Neural cell (in vitro differentiated cells): ENCODE data around the gene PPP2R2D. TPM values are rescaled to one million over a fixed set of nuclear protein-coding genes. Genes with fewer than 3 reads are reported as not detected.

Experiments used
- H2AFZ ChIP-seq: fragments of 200-600, 300-800 bp; sonication (generic), shearing (Covaris generic); 2 replicates; pipeline ENCODE4 v1.6.0; 2014; ENCODE audit warnings: low read depth, mild to moderate bottlenecking, antibody characterized with exemption, low read length, moderate library complexity
- H3F3A ChIP-seq: fragments of 200-600 bp; shearing (Covaris generic); 2 replicates; pipeline ENCODE4 v1.6.1; 2016; ENCODE audit warnings: mild to moderate bottlenecking, moderate library complexity, mixed read lengths, antibody characterized with exemption, low read length; ENCODE audit not compliant: insufficient read depth, poor library complexity, severe bottlenecking
- H3K27ac ChIP-seq: fragments of 200-600, 300-800 bp; sonication (generic), shearing (Covaris generic); 2 replicates; pipeline ENCODE4 v1.5.1; 2014; ENCODE audit warnings: mild to moderate bottlenecking, low read length, moderate library complexity
- H3K27me3 ChIP-seq: fragments of 300-800, 200-600 bp; sonication (generic), shearing (Covaris generic); 2 replicates; pipeline ENCODE4 v1.6.0; 2014; ENCODE audit warnings: mild to moderate bottlenecking, low read depth, low read length, moderate library complexity; ENCODE audit not compliant: insufficient read depth
- H3K36me3 ChIP-seq: fragments of 300-800, 200-600 bp; sonication (generic), shearing (Covaris generic); 2 replicates; pipeline ENCODE4 v1.5.1; 2014; ENCODE audit warnings: mild to moderate bottlenecking, antibody characterized with exemption, low read length, moderate library complexity; ENCODE audit not compliant: insufficient read depth
- H3K4me2 ChIP-seq: fragments of 300-800, 200-600 bp; sonication (generic), shearing (Covaris generic); 2 replicates; pipeline ENCODE4 v1.6.0; 2014; ENCODE audit warnings: mild to moderate bottlenecking, low read length
- H3K4me3 ChIP-seq: fragments of 300-800, 200-600 bp; sonication (generic), shearing (Covaris generic); 2 replicates; pipeline ENCODE4 v1.5.1; 2014; ENCODE audit warnings: mild to moderate bottlenecking, low read length, moderate library complexity
- H3K79me2 ChIP-seq: fragments of 200-600 bp; shearing (Covaris generic); replicated peaks from 2 replicates; pipeline ENCODE4 v1.6.0; 2014; ENCODE audit warnings: mild to moderate bottlenecking, low read length, moderate library complexity; ENCODE audit not compliant: insufficient read depth
- H3K9ac ChIP-seq: fragments of 300-800, 200-600 bp; sonication (generic), shearing (Covaris generic); 2 replicates; pipeline ENCODE4 v1.6.1; 2016; ENCODE audit warnings: mild to moderate bottlenecking, low read length, mixed read lengths
- H3K9me2 ChIP-seq: fragments of 200-600 bp; shearing (Covaris generic); 2 replicates; pipeline ENCODE4 v1.6.1; 2016; ENCODE audit warnings: mild to moderate bottlenecking, low read length, mixed read lengths; ENCODE audit not compliant: insufficient read depth
- H3K9me3 ChIP-seq: fragments of 200-600, 300-800 bp; sonication (generic), shearing (Covaris generic); 2 replicates; pipeline ENCODE4 v1.6.1; 2016; ENCODE audit warnings: mild to moderate bottlenecking, mixed run types, low read length, moderate library complexity, mixed read lengths
- H4K20me1 ChIP-seq: fragments of 200-600 bp; shearing (Covaris generic); 2 replicates; pipeline ENCODE4 v1.6.1; 2016; ENCODE audit warnings: mild to moderate bottlenecking, mixed run types; ENCODE audit not compliant: insufficient read depth
- EP300 ChIP-seq: fragments of 450-650 bp; conservative IDR thresholded peaks from 2 replicates; pipeline ENCODE4 v1.6.1; 2014; ENCODE audit warnings: antibody characterized with exemption, mild to moderate bottlenecking, moderate library complexity; ENCODE audit not compliant: poor library complexity, severe bottlenecking
- EZH2 ChIP-seq: fragments of 200-600, 300-800 bp; shearing (Covaris generic), sonication (generic); IDR thresholded peaks from 2 replicates; pipeline ENCODE4 v1.6.1; 2014; ENCODE audit warnings: antibody characterized with exemption, low read length, borderline replicate concordance, mild to moderate bottlenecking; ENCODE audit not compliant: insufficient read depth, poor library complexity, severe bottlenecking
- POLR2AphosphoS5 ChIP-seq: IDR thresholded peaks from 2 replicates; pipeline ENCODE4 v1.6.1; 2012
- RAD21 ChIP-seq: fragments of 450-650 bp; conservative IDR thresholded peaks from 2 replicates; pipeline ENCODE4 v1.6.1; 2014; ENCODE audit warnings: antibody characterized with exemption, mild to moderate bottlenecking, moderate library complexity
- SMC3 ChIP-seq: fragments of 450-650 bp; conservative IDR thresholded peaks from 2 replicates; pipeline ENCODE4 v1.6.1; 2014; ENCODE audit warnings: antibody characterized with exemption, mild to moderate bottlenecking, moderate library complexity; ENCODE audit not compliant: poor library complexity
- TAF1 ChIP-seq: IDR thresholded peaks from 2 replicates; pipeline ENCODE4 v1.6.1; 2012; ENCODE audit warnings: low read depth
- polyA plus RNA-seq: library from polyadenylated mRNA; depleted of rRNA; stranded (reverse); fragments of >200 nt; gene quantifications from 2 replicates; pipeline ENCODE4 v1.2.3, GENCODE V29; 2014
- TF ChIP-seq, protein P1 (sequence below): fragments of 450-650 bp; IDR thresholded peaks from 2 replicates; pipeline ENCODE4 v1.5.1; 2014; ENCODE audit warnings: antibody characterized with exemption, mild to moderate bottlenecking, moderate library complexity; ENCODE audit not compliant: poor library complexity, severe bottlenecking
- TF ChIP-seq, protein P2 (sequence below): IDR thresholded peaks from 2 replicates; pipeline ENCODE4 v1.6.1; 2012; ENCODE audit warnings: borderline replicate concordance

Gene PPP2R2D
- polyA plus RNA-seq, 1 donor from 2014 or later, result 71.7 TPM

DNA sequence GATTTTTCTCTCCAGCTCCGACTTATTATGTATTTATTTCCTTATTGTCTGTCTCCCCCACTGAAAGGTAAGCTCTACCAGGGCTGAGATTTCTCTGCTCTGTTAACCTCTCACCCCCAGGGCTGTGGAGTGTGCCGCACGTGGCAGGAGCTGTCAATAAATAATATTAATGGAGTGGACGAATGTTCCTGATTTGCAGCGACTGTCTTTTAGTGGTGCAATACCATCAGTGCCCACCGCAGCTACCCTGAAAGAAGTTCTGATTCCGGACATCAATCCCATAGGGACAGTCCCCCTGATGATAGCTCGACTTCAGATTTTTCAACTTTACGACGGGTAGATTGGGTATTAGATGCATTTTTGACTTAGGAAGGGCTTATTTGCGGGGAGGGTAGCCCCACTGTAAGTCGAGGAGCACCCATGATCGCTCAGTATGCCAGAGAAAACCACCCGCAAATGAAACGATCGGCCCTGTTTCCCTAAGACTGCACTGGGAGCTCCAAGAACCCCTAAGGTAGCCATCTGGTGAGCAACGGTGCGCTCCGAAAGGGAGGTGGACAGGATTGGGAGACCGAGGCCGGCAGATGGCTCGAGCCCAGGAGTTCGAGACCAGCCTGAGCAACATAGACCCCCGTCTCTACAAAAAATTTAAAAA is 986 bp upstream of the PPP2R2D start:
- Histone ChIP-seq H3K9me2 (no peaks in the 10 kb centered on the region), H3K79me2 (peaks cover 28% of the 10 kb centered on the region), H3K36me3 (no peaks in the 10 kb centered on the region), H3K9me3 (no peaks in the 10 kb centered on the region), H4K20me1 (no peaks in the 10 kb centered on the region), H3K27me3 (peaks cover 6% of the 10 kb centered on the region), H3K4me2 (peak overlapping the region; percentile 48), H3K27ac (peak overlapping the region; percentile 73), H3F3A (no peaks in the 10 kb centered on the region), H3K9ac (peak overlapping the region; percentile 75), H3K4me3 (peak overlapping the region; percentile 68), H2AFZ (peak overlapping the region; percentile 61)
- TF ChIP-seq, protein P1, sequence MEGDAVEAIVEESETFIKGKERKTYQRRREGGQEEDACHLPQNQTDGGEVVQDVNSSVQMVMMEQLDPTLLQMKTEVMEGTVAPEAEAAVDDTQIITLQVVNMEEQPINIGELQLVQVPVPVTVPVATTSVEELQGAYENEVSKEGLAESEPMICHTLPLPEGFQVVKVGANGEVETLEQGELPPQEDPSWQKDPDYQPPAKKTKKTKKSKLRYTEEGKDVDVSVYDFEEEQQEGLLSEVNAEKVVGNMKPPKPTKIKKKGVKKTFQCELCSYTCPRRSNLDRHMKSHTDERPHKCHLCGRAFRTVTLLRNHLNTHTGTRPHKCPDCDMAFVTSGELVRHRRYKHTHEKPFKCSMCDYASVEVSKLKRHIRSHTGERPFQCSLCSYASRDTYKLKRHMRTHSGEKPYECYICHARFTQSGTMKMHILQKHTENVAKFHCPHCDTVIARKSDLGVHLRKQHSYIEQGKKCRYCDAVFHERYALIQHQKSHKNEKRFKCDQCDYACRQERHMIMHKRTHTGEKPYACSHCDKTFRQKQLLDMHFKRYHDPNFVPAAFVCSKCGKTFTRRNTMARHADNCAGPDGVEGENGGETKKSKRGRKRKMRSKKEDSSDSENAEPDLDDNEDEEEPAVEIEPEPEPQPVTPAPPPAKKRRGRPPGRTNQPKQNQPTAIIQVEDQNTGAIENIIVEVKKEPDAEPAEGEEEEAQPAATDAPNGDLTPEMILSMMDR, result peak; percentile 18
- TF ChIP-seq EP300, result no peak

DNA sequence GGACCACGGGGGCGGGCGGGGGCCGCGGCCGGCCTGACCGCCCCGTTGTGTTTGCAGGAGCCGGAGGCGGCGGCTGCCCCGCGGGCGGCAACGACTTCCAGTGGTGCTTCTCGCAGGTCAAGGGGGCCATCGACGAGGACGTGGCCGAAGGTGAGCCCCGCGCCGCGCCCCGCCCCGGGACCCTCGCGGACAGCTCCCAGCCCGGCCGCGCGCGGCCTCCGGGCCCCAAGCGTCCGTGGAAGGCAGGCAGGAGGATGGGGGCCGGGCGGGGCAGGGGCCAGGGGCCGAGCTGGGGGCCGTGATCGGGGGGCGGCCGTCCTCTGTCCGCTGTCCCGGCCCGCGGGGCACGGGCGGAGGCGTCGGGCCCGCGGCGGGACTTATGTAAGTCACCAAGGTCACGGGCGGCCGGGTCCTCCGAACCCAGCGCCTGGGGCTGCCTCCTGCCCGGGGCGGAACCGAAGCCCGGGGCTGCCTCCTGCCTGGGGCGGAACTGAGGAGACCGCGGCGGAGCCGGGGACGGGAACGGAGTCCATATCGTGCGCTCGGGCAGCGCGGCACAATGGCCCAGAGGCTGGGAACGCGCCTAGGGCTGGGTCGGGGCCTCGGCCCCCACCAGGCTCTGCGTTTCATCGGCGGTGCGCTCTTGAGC is 497 bp downstream of the PPP2R2D start:
- H4K20me1 ChIP-seq, result no peaks in the 10 kb centered on the region
- H3K27ac ChIP-seq, result peak overlapping the region; percentile 75
- H3K4me2 ChIP-seq, result peak overlapping the region; percentile 100
- H3K9ac ChIP-seq, result peak overlapping the region; percentile 86
- TF ChIP-seq SMC3 (peak; percentile 18), EZH2 (no peak), RAD21 (peak; percentile 22), POLR2AphosphoS5 (peak; percentile 49)
- peaks cover 43% of the 10 kb centered on the region for H3K79me2 ChIP-seq
- H3K9me3 ChIP-seq, result no peaks in the 10 kb centered on the region
- no peaks in the 10 kb centered on the region for H3K36me3 ChIP-seq
- H3K4me3 ChIP-seq, result peak overlapping the region; percentile 99
- no peaks in the 10 kb centered on the region for H3K9me2 ChIP-seq
- H3F3A ChIP-seq, result no peaks in the 10 kb centered on the region
- H2AFZ ChIP-seq, result no peak overlapping the region
- H3K27me3 ChIP-seq, result peaks cover 6% of the 10 kb centered on the region

DNA sequence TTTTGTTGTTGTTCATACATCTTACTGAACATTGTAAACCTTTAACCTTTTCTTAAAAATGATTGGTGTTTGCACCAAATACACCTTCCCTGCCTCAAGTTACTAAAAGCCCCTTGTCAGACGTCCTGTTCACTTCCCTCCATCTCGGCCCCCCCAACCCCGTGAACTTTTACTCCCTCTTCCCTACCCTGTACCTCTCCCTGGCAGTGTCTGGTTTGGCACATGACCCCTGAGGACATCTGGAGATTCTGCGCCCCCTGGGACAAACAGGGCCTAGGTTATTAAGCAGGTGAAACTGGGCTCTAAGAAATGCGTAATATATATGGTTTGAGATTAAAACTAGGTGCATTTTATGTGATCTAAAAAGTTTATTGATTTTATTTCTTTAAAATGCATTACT is 1.4 kb downstream of the PPP2R2D start:
- H3K27ac ChIP-seq, result no peak overlapping the region
- H3K36me3 ChIP-seq, result no peaks in the 10 kb centered on the region
- TF ChIP-seq, protein P2, sequence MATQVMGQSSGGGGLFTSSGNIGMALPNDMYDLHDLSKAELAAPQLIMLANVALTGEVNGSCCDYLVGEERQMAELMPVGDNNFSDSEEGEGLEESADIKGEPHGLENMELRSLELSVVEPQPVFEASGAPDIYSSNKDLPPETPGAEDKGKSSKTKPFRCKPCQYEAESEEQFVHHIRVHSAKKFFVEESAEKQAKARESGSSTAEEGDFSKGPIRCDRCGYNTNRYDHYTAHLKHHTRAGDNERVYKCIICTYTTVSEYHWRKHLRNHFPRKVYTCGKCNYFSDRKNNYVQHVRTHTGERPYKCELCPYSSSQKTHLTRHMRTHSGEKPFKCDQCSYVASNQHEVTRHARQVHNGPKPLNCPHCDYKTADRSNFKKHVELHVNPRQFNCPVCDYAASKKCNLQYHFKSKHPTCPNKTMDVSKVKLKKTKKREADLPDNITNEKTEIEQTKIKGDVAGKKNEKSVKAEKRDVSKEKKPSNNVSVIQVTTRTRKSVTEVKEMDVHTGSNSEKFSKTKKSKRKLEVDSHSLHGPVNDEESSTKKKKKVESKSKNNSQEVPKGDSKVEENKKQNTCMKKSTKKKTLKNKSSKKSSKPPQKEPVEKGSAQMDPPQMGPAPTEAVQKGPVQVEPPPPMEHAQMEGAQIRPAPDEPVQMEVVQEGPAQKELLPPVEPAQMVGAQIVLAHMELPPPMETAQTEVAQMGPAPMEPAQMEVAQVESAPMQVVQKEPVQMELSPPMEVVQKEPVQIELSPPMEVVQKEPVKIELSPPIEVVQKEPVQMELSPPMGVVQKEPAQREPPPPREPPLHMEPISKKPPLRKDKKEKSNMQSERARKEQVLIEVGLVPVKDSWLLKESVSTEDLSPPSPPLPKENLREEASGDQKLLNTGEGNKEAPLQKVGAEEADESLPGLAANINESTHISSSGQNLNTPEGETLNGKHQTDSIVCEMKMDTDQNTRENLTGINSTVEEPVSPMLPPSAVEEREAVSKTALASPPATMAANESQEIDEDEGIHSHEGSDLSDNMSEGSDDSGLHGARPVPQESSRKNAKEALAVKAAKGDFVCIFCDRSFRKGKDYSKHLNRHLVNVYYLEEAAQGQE, result no peak
- TF ChIP-seq TAF1 (no peak), SMC3 (no peak), EZH2 (no peak), POLR2AphosphoS5 (no peak)
- no peaks in the 10 kb centered on the region for H3K9me3 ChIP-seq
- peak overlapping the region; percentile 99 for H3K4me3 ChIP-seq
- H2AFZ ChIP-seq, result no peak overlapping the region
- no peaks in the 10 kb centered on the region for H3K9me2 ChIP-seq
- no peaks in the 10 kb centered on the region for H3F3A ChIP-seq
- peak overlapping the region; percentile 86 for H3K9ac ChIP-seq
- peaks cover 6% of the 10 kb centered on the region for H3K27me3 ChIP-seq
- peaks cover 50% of the 10 kb centered on the region for H3K79me2 ChIP-seq
- H4K20me1 ChIP-seq, result no peaks in the 10 kb centered on the region
- H3K4me2 ChIP-seq, result peak overlapping the region; percentile 100
